Aorta (tissue), 5 donors: ENCODE measurements around the gene KRTAP1-3. TPM values are rescaled to one million over a fixed set of nuclear protein-coding genes. Genes with fewer than 3 reads are reported as not detected.

ENCODE experiments used
- ATAC-seq: fragments of 200-7000 bp; cut with Tn5 transposase; one replicate; pipeline ENCODE4 v1.9.1; 2022; ENCODE audit warnings: moderate library complexity; ENCODE audit not compliant: low FRiP score
- DNase-seq, 2 donors: peaks; one replicate each; pipeline ENCODE4 v3.0.0-alpha.2; 2020
- H3K27ac ChIP-seq, 2 donors: one replicate each; pipeline ENCODE4 v1.5.1; 2013; ENCODE audit warnings: low read length in 2 of 2, mild to moderate bottlenecking in 2 of 2, moderate library complexity in 2 of 2, control low read depth in 1 of 2, inconsistent platforms in 1 of 2, low read depth in 1 of 2
- H3K27me3 ChIP-seq, 2 donors: one replicate each; pipeline ENCODE4 v1.6.1; 2013; ENCODE audit warnings: control low read depth in 1 of 2, low read length in 1 of 2, mild to moderate bottlenecking in 1 of 2, moderate library complexity in 1 of 2; ENCODE audit not compliant: insufficient read depth in 2 of 2, control insufficient read depth in 1 of 2
- H3K36me3 ChIP-seq, 2 donors: one replicate each; pipeline ENCODE4 v1.6.1; 2013; ENCODE audit warnings: control low read depth in 1 of 2, low read length in 1 of 2, mild to moderate bottlenecking in 1 of 2; ENCODE audit not compliant: insufficient read depth in 2 of 2, control insufficient read depth in 1 of 2
- H3K4me1 ChIP-seq, 2 donors: one replicate each; pipeline ENCODE4 v1.6.1; 2013; ENCODE audit warnings: low read length in 2 of 2, control low read depth in 1 of 2, mild to moderate bottlenecking in 1 of 2, moderate library complexity in 1 of 2; ENCODE audit not compliant: insufficient read depth in 2 of 2, control insufficient read depth in 1 of 2
- H3K4me3 ChIP-seq, 2 donors: one replicate each; pipeline ENCODE4 v1.5.1; 2013; ENCODE audit warnings: low read length in 2 of 2, control low read depth in 1 of 2, mild to moderate bottlenecking in 1 of 2
- H3K9me3 ChIP-seq: one replicate; pipeline ENCODE4 v1.6.1; 2013; ENCODE audit warnings: mild to moderate bottlenecking, low read length; ENCODE audit not compliant: control insufficient read depth
- WGBS, 2 donors: extraction: QIAGEN DNeasy Blood & Tissue Kit; methylation state at CpG; one replicate each; pipeline ENCODE4 v1.1.7; 2013; 5-methylcytosine and 5-hydroxymethylcytosine counted together
- intact Hi-C, 2 donors: fragments of 100-400 bp; cut with DNase I; formaldehyde crosslinking; loops; one replicate each; pipeline versions ENCODE4 v1.14.2 to v1.15.0; 2022
- polyA plus RNA-seq, 2 donors: library from polyadenylated mRNA; stranded (reverse); fragments of 200-250 nt; gene quantifications; one replicate each; pipeline ENCODE4 v1.2.3, GENCODE V29; 2013
- total RNA-seq, 2 donors: library from RNA; stranded (reverse); fragmentation: NEBNext Ultra II Directional; extraction: Animal tissue kit (Norgen Biotek cat#: 25700); gene quantifications; one replicate each; pipeline ENCODE4 v1.2.1, GENCODE V29; 2021
- donor health status: healthy with polysubstance abuse.
- donor health status: Bipolar disorder and iron deficiency.
- donor health status: DM: no; HTN: no; CAD: no.
- donor health status: DM: no; HTN: no; CAD: no.
- donor health status: DM: yes; HTN: yes; CAD: no.

The KRTAP1-3 gene
- total and polyA plus RNA-seq, 4 donors: not detected

GRCh38 chr17:40993839-40994238, 40.8 kb downstream of the KRTAP1-3 start, which contains the start of gene KRTAP3-3:
KRTAP3-3 (minus strand) TSS chr17:40994164; CDS start chr17:40994097, 67 bp downstream.
- DNase-seq: no peak
- intact Hi-C loops: no loop called here
- WGBS, 2 donors: 22 to 30% methylated on average over 4 of the region's 4 CpGs

GRCh38 chr17:40993084-40993483, 41.6 kb downstream of the KRTAP1-3 start:
- no peaks in the 10 kb centered on the region for H3K27me3 ChIP-seq
- H3K4me3 ChIP-seq: no peak overlapping the region
- DNase-seq: no peak
- intact Hi-C loops: no loop called here
- WGBS, 2 donors: 86 to 89% methylated on average over 2 of the region's 2 CpGs
- H3K27ac ChIP-seq: no peak overlapping the region
- no peaks in the 10 kb centered on the region for H3K36me3 ChIP-seq
- no peaks in the 10 kb centered on the region for H3K4me1 ChIP-seq
- ATAC-seq: no peak
- peaks cover 2% of the 10 kb centered on the region for H3K9me3 ChIP-seq

More at GRCh38 chr17:40993839-40994238, 40.8 kb downstream of the KRTAP1-3 start, which contains the start of gene KRTAP3-3:
- Histone ChIP-seq H3K4me3 (no peak within 1 kb of the TSS), H3K27me3 (no peaks in the 10 kb centered on the region), H3K36me3 (no peaks in the 10 kb centered on the region), H3K4me1 (no peaks in the 10 kb centered on the region), H3K9me3 (peaks cover 2% of the 10 kb centered on the region), H3K27ac (no peak within 1 kb of the TSS)
- no peak for ATAC-seq

GRCh38 chr17:40992666-40993065, 42.0 kb downstream of the KRTAP1-3 start:
- Histone ChIP-seq H3K4me3 (no peak overlapping the region), H3K36me3 (no peaks in the 10 kb centered on the region), H3K27me3 (no peaks in the 10 kb centered on the region), H3K27ac (no peak overlapping the region), H3K9me3 (peaks cover 2% of the 10 kb centered on the region), H3K4me1 (no peaks in the 10 kb centered on the region)
- ATAC-seq (no peak), DNase-seq (no peak)
- intact Hi-C loops: no loop called here
- 82 to 87% methylated on average over 3 of the region's 3 CpGs for WGBS, 2 donors

GRCh38 chr17:40986920-40987319, 47.8 kb downstream of the KRTAP1-3 start:
- ATAC-seq (no peak), DNase-seq (no peak)
- H3K9me3 ChIP-seq: no peaks in the 10 kb centered on the region
- no peaks in the 10 kb centered on the region for H3K4me1 ChIP-seq
- intact Hi-C loops: no loop called here
- WGBS, 2 donors: 42 to 43% methylated on average over 8 of the region's 8 CpGs
- no peaks in the 10 kb centered on the region for H3K36me3 ChIP-seq
- no peaks in the 10 kb centered on the region for H3K27me3 ChIP-seq
- H3K4me3 ChIP-seq: no peak overlapping the region
- H3K27ac ChIP-seq: no peak overlapping the region

- Histone ChIP-seq H3K36me3 (no peaks in the 10 kb centered on the region), H3K4me1 (no peaks in the 10 kb centered on the region), H3K9me3 (no peaks in the 10 kb centered on the region), H3K27ac (no peak within 1 kb of the TSS), H3K4me3 (no peak within 1 kb of the TSS), H3K27me3 (peaks cover 0 to 2% of the 10 kb centered on the region in 2 donors)
- 34 to 36% methylated on average over 3 of the region's 3 CpGs for WGBS, 2 donors
- DNase-seq: no peak
- intact Hi-C loops: no loop called here
- ATAC-seq: no peak
These were observed 50.4 kb downstream of the KRTAP1-3 start, which contains the start of gene KRT40 for GRCh38 chr17:40984226-40984625. KRT40 (minus strand) TSS chr17:40984326; CDS start chr17:40984273, 53 bp downstream.

Other genes starting within 250 kb of the KRTAP1-3 start
Only the 30 nearest of the 37 such genes appear.
- not detected for gene KRT12, start 167.7 kb downstream of the KRTAP1-3 start, total RNA-seq
- 1 to 10 TPM in 1 of 2 donors, not detected in 1; 1.0 TPM for gene KRT12, start 167.7 kb downstream of the KRTAP1-3 start, polyA plus RNA-seq
- not detected for gene KRT20, start 149.6 kb downstream of the KRTAP1-3 start, total RNA-seq
- gene KRT20, start 149.6 kb downstream of the KRTAP1-3 start, polyA plus RNA-seq: 100 to 1,000 TPM in 1 of 2 donors, 1 to 10 TPM in 1; 3.9 to 193 TPM
- gene KRT23, start 97.2 kb downstream of the KRTAP1-3 start, total RNA-seq: under 1 TPM; 0.30 to 0.39 TPM
- gene KRT23, start 97.2 kb downstream of the KRTAP1-3 start, polyA plus RNA-seq: under 1 TPM in 1 of 2 donors, not detected in 1; 0.50 TPM
- not detected for gene KRT39, start 67.9 kb downstream of the KRTAP1-3 start, total RNA-seq
- gene KRT39, start 67.9 kb downstream of the KRTAP1-3 start, polyA plus RNA-seq: not detected
- not detected for gene KRT40, start 50.5 kb downstream of the KRTAP1-3 start, total RNA-seq
- gene KRT40, start 50.5 kb downstream of the KRTAP1-3 start, polyA plus RNA-seq: not detected
- not detected for gene KRTAP3-3, start 40.7 kb downstream of the KRTAP1-3 start, total RNA-seq
- not detected for gene KRTAP3-3, start 40.7 kb downstream of the KRTAP1-3 start, polyA plus RNA-seq
- not detected for gene KRTAP3-2, start 35.0 kb downstream of the KRTAP1-3 start, total RNA-seq
- not detected for gene KRTAP3-2, start 35.0 kb downstream of the KRTAP1-3 start, polyA plus RNA-seq
- not detected for gene KRTAP3-1, start 25.7 kb downstream of the KRTAP1-3 start, total RNA-seq
- not detected for gene KRTAP3-1, start 25.7 kb downstream of the KRTAP1-3 start, polyA plus RNA-seq
- gene KRTAP1-5, start 7.7 kb downstream of the KRTAP1-3 start, total RNA-seq: not detected
- not detected for gene KRTAP1-5, start 7.7 kb downstream of the KRTAP1-3 start, polyA plus RNA-seq
- not detected for gene KRTAP1-4, start 4.7 kb downstream of the KRTAP1-3 start, total RNA-seq
- gene KRTAP1-4, start 4.7 kb downstream of the KRTAP1-3 start, polyA plus RNA-seq: not detected
- not detected for gene KRTAP1-1, start 6.6 kb upstream of the KRTAP1-3 start, total RNA-seq
- gene KRTAP1-1, start 6.6 kb upstream of the KRTAP1-3 start, polyA plus RNA-seq: not detected
- gene KRTAP2-1, start 12.4 kb upstream of the KRTAP1-3 start, total RNA-seq: not detected
- gene KRTAP2-1, start 12.4 kb upstream of the KRTAP1-3 start, polyA plus RNA-seq: not detected
- gene KRTAP2-2, start 20.4 kb upstream of the KRTAP1-3 start, total RNA-seq: not detected
- not detected for gene KRTAP2-2, start 20.4 kb upstream of the KRTAP1-3 start, polyA plus RNA-seq
- not detected for gene KRTAP2-3, start 25.2 kb upstream of the KRTAP1-3 start, total RNA-seq
- not detected for gene KRTAP2-3, start 25.2 kb upstream of the KRTAP1-3 start, polyA plus RNA-seq
- not detected for gene KRTAP2-4, start 31.0 kb upstream of the KRTAP1-3 start, total RNA-seq
- gene KRTAP2-4, start 31.0 kb upstream of the KRTAP1-3 start, polyA plus RNA-seq: not detected
- not detected for gene KRTAP4-7, start 49.3 kb upstream of the KRTAP1-3 start, total RNA-seq
- not detected for gene KRTAP4-7, start 49.3 kb upstream of the KRTAP1-3 start, polyA plus RNA-seq
- not detected for gene KRTAP4-8, start 63.3 kb upstream of the KRTAP1-3 start, total RNA-seq
- not detected for gene KRTAP4-8, start 63.3 kb upstream of the KRTAP1-3 start, polyA plus RNA-seq
- not detected for gene KRTAP4-16, start 67.3 kb upstream of the KRTAP1-3 start, total RNA-seq
- gene KRTAP4-16, start 67.3 kb upstream of the KRTAP1-3 start, polyA plus RNA-seq: not detected
- not detected for gene KRTAP4-9, start 70.5 kb upstream of the KRTAP1-3 start, total RNA-seq
- gene KRTAP4-9, start 70.5 kb upstream of the KRTAP1-3 start, polyA plus RNA-seq: under 1 TPM in 1 of 2 donors, not detected in 1; 0.13 TPM
- gene KRTAP4-11, start 83.5 kb upstream of the KRTAP1-3 start, total RNA-seq: not detected
- not detected for gene KRTAP4-11, start 83.5 kb upstream of the KRTAP1-3 start, polyA plus RNA-seq
- not detected for gene KRTAP4-12, start 89.3 kb upstream of the KRTAP1-3 start, total RNA-seq
- gene KRTAP4-12, start 89.3 kb upstream of the KRTAP1-3 start, polyA plus RNA-seq: not detected
- gene KRTAP4-6, start 105.7 kb upstream of the KRTAP1-3 start, total RNA-seq: not detected
- not detected for gene KRTAP4-6, start 105.7 kb upstream of the KRTAP1-3 start, polyA plus RNA-seq
- not detected for gene KRTAP4-5, start 115.0 kb upstream of the KRTAP1-3 start, total RNA-seq
- not detected for gene KRTAP4-5, start 115.0 kb upstream of the KRTAP1-3 start, polyA plus RNA-seq
- gene KRTAP4-4, start 125.9 kb upstream of the KRTAP1-3 start, total RNA-seq: not detected
- gene KRTAP4-4, start 125.9 kb upstream of the KRTAP1-3 start, polyA plus RNA-seq: not detected
- gene KRTAP4-3, start 133.3 kb upstream of the KRTAP1-3 start, total RNA-seq: not detected
- not detected for gene KRTAP4-3, start 133.3 kb upstream of the KRTAP1-3 start, polyA plus RNA-seq
- not detected for gene KRTAP4-2, start 143.3 kb upstream of the KRTAP1-3 start, total RNA-seq
- not detected for gene KRTAP4-2, start 143.3 kb upstream of the KRTAP1-3 start, polyA plus RNA-seq
- not detected for gene KRTAP4-1, start 150.0 kb upstream of the KRTAP1-3 start, total RNA-seq
- gene KRTAP4-1, start 150.0 kb upstream of the KRTAP1-3 start, polyA plus RNA-seq: not detected
- gene KRTAP9-1, start 155.0 kb upstream of the KRTAP1-3 start, total RNA-seq: not detected
- gene KRTAP9-1, start 155.0 kb upstream of the KRTAP1-3 start, polyA plus RNA-seq: not detected
- not detected for gene KRTAP9-2, start 191.8 kb upstream of the KRTAP1-3 start, total RNA-seq
- gene KRTAP9-2, start 191.8 kb upstream of the KRTAP1-3 start, polyA plus RNA-seq: not detected
- not detected for gene KRTAP9-3, start 197.6 kb upstream of the KRTAP1-3 start, total RNA-seq
- not detected for gene KRTAP9-3, start 197.6 kb upstream of the KRTAP1-3 start, polyA plus RNA-seq